Stimulated activated CD4-positive, alpha-beta T cell treated with anti-CD3 and anti-CD28 coated beads, Interleukin-2, amount 100 ng/mL, for 24 hours (primary cell): ENCODE data around the gene TTC34.
"Not testable (repeated sequence)": the region's sequence is repeated elsewhere in the genome, so short reads cannot be mapped to it uniquely, and the experiment has no call there.

Experiments used
- DNase-seq, 2 donors: peaks; one replicate each; pipeline ENCODE4 v3.0.0-alpha.2; 2020

The TTC34 gene

GRCh38 chr1:2655598-2656434 is 145.7 kb downstream of the TTC34 start:
- peak in 1 of 2 donors; percentile 13 for DNase-seq

- not testable (repeated sequence) for DNase-seq
These were observed 147.0 kb downstream of the TTC34 start for GRCh38 chr1:2654443-2654948.

GRCh38 chr1:2653741-2654442 is 147.6 kb downstream of the TTC34 start:
- peak in 1 of 2 donors; percentile 41 for DNase-seq

DNA sequence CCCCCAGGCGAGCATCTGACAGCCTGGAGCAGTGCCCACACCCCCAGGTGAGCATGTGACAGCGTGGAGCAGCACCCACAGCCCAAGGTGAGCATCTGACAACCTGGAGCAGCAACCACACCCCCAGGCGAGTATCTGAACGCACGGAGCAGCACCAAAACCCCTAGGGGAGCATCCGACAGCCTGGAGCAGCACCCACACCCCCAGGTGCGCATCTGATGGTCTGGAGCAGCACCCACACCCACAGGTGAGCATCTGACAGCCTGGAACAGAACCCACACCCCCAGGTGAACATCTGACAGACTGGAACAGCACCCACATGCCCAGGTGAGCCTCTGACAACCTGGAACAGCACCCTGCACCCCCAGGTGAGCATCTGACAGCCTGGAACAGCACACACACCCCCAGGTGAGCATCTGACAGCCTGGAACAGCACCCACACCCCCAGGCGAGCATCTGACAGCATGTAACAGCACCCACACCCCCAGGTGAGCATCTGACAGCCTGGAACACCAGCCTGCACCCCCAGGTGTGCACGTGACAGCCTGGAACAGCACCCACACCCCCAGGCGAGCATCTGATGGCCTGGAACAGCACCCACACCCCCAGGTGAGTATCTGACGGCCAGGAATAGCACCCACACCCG is 148.4 kb downstream of the TTC34 start:
- not testable (repeated sequence) for DNase-seq

- not testable (repeated sequence) for DNase-seq
These were observed 149.2 kb downstream of the TTC34 start for GRCh38 chr1:2652152-2652925.

DNA sequence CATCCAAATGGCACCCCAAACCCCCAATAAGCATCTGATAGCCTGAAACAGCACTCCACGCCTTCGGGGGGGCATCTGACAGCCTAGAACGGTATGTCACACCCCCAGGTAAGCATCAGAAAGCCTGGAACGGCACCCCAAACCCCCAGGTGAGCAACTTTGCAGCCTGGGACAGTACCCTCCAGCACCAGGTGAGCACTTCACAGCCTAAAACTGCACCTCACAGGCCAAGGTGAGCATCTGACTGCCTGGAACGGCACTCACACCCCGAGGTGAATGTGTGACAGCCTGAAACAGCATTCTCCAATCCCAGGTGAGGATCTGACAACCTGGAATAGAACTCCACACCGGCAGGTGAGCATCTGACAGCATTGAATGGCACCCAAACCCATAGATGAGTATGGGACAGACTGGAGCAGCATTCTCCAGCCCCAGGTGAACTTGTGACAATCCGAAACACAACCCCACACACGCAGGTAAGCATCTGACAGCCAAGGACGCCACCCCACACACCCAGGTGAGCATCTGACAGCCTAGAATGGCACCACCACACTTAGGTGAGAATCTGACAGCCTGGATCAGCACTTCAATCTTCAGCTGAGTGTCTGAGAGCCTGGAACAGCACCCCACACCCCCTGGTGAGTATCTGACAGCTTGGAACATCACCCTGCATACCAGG is 150.4 kb downstream of the TTC34 start:
- no peak for DNase-seq

DNA sequence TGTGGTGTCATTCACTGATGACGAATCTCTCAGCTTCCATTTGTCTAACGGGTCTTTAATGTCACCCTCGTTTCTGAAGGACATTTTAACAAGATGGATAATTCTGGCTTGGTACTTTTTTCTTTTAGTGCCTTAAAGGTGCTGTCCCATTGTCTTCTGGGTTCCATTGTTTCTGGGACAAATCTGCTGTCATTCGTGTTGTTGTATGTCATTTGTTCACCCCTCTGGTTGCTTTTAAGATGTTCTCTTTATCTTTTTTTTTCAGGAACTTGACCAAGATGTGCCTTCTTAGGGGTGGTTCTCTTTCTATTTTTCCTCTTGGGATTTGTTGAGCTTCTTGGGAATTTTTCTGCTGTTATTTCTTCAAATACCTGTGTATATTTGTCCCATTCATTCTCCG is 154.7 kb downstream of the TTC34 start:
- DNase-seq: no peak

DNA sequence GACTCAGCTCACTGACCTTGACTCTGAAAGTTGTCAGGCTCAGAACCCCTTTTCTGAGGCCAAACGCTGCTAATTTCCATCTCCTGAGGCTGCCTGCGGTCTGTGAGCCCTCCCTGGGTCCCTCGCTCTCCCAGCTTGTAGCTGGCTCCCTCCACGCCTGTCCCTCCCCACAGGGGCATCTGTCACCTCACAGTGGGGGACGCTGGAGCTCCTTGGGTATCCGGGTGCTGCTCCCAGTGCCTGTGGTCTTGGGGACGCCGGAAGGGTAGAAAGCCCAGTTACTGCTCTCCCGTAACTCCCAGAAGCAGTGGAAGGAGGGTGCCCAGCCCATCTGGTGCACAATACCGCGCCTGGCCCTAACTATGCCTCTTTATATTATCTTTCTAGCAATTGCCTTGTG is 155.7 kb downstream of the TTC34 start:
- DNase-seq: no peak

DNA sequence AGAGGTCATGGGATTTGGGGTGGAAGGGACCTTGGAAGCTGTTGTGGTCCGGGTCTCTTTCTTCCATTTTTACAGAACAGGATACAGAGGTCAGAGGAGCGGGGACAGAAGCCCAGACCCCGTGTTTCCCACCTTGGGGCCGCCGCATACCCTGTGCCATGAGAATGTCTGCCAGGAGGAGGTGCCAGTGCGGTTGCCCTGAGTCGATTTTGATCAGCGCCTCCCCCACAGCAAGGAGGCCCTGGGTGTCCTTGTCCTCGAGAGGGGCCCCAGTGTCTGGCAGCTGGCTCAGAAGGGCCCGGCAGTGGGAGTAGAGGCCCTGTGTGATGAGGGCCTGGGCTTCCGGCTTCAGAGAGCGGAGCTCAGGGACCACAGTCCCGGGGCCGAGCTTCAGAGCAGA is 156.3 kb downstream of the TTC34 start:
- DNase-seq: no peak

GRCh38 chr1:2644591-2645101 is 156.8 kb downstream of the TTC34 start:
- no peak for DNase-seq

GRCh38 chr1:2644171-2644570 is 157.3 kb downstream of the TTC34 start:
- DNase-seq: no peak

DNA sequence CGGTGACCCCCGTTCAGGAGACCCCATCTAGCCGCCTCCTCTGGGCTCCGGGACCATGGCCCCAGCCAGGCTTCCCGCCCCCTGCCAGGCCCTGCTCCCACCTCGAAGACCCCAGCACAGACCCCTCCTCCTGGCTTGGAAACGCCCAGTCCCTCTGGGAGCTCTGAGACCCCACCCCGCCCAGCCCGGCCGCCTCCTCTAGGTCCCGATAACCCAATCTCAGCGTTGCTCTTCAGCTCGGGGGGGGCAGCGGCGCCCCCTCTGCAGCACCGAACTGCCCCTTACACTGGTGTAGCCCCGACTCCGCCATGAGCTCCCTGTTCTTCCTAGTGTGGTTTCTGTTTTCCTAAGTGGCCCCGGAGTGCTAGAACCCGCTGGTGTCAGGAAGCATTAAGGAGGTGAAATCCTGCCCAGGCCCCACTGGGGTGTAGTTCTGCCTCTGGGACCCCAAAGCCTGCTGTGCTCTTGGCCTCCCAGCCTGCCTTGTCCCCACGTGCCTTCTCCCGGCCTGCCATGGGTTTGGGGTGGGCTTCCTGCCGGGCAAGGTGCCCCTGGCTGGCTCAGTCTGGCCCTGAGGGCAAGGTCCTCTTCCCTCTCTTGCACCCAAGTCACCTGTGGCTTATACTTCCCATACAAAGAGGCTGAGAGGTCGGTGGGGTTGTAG is 157.9 kb downstream of the TTC34 start:
- no peak for DNase-seq

GRCh38 chr1:2642560-2643413 is 158.7 kb downstream of the TTC34 start:
- DNase-seq: peak; percentile 94 to 95

DNA sequence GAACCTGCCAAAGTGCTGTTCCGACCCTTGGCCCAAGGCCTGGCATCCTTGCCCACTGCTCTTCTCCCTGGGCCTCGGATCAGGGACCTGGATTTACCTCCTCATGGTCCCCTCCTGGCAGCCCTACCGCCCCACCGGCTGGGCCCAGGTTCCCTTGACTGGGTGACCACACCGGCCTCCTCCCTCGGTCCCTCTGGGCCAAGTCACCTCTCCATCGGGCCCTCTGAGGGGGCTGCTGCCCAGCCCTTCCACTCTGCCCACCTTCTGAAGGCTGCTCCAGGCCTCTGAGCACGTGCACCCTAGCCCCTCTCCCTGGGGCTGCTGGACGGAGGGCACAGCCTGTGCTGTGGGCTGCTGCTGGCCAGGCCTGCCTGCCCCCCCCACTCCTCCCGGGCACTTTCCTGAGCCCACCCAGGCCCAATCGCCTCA is 159.3 kb downstream of the TTC34 start:
- DNase-seq: no peak

DNA sequence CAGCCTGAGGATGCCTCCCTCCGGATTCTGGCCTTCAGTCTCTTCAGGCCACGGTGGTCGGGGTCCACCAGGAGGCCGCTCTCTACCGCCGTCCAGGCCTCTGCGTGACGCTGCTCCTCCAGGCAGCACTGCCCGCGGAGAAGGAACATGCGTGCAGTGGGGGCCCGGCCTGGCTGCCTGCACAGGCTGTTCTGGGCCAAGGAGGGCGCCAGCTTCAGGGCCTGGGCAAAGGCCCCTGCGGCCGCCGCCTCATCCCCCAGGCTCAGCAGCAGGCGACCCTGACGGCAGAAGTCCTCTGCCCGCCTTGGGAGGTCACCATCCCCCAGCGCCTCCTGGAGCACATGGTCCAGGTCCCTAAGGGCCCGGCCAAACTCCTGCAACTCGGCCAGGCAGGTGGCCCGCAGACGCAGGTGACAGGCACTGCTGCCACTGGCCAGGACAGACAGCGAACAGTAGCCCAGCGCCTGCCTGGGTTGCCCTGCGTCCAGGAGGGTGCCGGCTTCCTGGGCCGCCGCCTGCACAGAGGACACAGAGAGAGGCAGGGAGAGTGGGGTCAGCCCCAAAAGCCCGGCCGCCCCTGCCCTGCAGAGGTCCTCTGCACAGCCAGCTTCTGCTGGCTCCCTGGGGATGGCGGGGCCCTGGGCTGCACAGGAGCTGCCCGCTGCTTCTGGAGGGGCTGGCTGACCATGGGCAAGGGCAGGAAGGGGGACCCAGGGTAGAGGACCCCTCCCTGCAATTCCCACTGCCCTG is 159.9 kb downstream of the TTC34 start:
- DNase-seq: no peak

GRCh38 chr1:2640626-2641025 is 160.9 kb downstream of the TTC34 start:
- no peak for DNase-seq

DNA sequence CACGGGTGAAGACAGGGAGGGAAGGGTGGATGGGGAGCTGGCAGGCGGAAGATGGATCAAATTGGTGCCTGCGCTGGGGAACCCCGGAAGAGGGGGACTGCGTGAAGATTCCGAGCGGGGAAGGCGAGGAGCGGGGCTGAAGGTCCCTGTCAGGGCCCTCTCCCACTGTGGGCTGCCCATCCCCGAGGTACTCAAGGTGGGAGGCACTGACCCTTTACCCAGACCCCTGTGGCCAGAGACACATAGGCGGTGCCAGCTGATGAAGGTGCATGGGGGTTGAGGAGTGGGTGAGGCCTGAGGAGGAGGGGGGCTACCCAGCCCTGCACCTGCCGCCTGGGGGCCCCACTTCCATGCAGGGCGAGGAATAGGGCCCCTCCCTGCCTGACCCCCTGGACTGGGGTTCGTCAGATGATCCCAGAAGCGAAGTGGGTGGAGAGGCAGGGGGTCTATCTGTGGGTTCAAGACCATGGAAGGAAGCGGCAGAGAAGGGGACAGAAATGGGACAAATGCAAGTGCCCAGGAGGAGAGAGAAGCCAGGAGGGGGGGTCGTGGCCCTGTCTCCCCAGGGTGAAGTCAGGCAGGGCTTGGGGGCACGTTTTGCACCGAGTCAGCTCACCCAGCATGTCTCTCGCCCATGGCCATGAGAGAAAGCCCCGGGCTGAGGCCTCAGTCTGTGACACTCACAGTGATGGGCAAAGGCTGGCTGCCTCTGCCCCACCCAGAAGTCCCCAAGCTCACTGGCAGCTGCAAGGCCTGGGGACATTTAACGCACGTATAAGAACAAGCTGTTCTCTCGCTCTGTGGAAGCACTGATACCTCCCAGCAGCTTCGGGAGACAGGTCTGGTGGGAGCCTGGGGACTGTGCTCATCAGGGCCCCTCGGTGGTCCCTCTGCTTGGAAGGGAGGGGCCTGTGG is 161.6 kb downstream of the TTC34 start:
- DNase-seq: no peak

GRCh38 chr1:2639203-2639602 is 162.3 kb downstream of the TTC34 start:
- no peak for DNase-seq
